Duodenal mucosa (tissue), 2 donors: Measurements from ENCODE around the gene ABR.
"Not testable (repeated sequence)": the region's sequence is repeated elsewhere in the genome, so short reads cannot be mapped to it uniquely, and the experiment has no call there.

Experiments used
- H3K27ac ChIP-seq: one replicate; pipeline ENCODE4 v1.7.0; 2013; ENCODE audit warnings: low read depth, low read length
- H3K27me3 ChIP-seq, 2 donors: one replicate each; pipeline ENCODE4 v1.7.0; 2013; ENCODE audit warnings: low read length in 2 of 2, control low read depth in 1 of 2; ENCODE audit not compliant: insufficient read depth in 2 of 2, control insufficient read depth in 1 of 2
- H3K36me3 ChIP-seq, 2 donors: one replicate each; pipeline ENCODE4 v1.7.0; 2013; ENCODE audit warnings: low read length in 2 of 2, control low read depth in 1 of 2; ENCODE audit not compliant: insufficient read depth in 2 of 2, control insufficient read depth in 1 of 2
- H3K4me1 ChIP-seq, 2 donors: one replicate each; pipeline ENCODE4 v1.7.0; 2013; ENCODE audit warnings: low read length in 2 of 2, control low read depth in 1 of 2; ENCODE audit not compliant: insufficient read depth in 2 of 2, control insufficient read depth in 1 of 2
- H3K4me3 ChIP-seq, 2 donors: one replicate each; pipeline ENCODE4 v1.7.0; 2013; ENCODE audit warnings: low read length in 2 of 2, low read depth in 1 of 2
- H3K9ac ChIP-seq, 2 donors: one replicate each; pipeline ENCODE4 v1.7.0; 2013; ENCODE audit warnings: low read length in 2 of 2, low read depth in 1 of 2
- H3K9me3 ChIP-seq, 2 donors: one replicate each; pipeline ENCODE4 v1.7.0; 2013; ENCODE audit warnings: low read length in 2 of 2, control low read depth in 1 of 2; ENCODE audit not compliant: control insufficient read depth in 1 of 2

ABR gene

DNA sequence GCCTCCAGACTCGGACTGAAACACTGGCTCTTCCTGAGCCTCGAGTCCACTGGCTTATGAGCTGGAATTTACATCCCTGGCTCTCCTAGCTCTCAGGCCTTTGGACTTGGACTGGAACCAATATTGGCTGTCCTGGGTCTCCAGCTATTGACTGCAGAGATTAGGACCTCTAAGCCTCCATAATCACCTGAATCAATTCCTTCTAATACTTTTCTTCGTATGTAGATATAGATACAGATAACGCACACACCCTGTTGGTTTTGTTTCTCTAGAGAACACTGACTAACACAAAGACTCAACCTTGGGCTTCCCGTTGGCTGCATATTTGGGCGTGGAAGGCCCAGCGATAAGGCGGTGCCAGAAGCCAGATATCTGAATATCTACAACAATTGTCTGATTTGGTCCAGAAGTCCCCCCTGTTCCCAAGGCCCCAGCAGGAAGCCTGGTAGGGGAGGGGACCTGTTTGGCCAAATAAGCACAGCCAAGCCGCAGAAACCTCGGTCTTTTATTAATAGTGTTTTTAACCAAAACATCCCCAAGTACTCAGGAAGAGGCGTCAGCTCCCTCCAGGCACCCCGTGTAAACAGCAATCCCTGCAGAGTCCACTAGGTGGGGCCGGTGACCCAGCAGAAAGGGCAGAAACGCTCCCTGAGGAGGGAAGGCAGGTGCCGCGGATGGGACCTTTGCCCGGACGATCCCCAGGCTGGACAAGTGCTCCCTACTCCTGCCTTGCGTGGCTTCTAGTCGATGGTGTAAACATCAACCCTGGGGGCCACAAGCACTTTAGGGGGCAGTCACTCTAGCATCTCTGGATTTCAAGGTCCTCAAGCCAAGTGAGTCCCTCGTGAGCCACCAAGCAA is 57.0 kb downstream of the ABR start:
- Histone ChIP-seq H3K27ac (peak overlapping the region; percentile 35), H3K9ac (peak overlapping the region; percentile 28 to 49), H3K27me3 (no peaks in the 10 kb centered on the region), H3K9me3 (no peaks in the 10 kb centered on the region), H3K36me3 (no peaks in the 10 kb centered on the region), H3K4me1 (peaks cover 29 to 31% of the 10 kb centered on the region in 2 donors), H3K4me3 (peak overlapping the region in 1 of 2 donors; percentile 58)

DNA sequence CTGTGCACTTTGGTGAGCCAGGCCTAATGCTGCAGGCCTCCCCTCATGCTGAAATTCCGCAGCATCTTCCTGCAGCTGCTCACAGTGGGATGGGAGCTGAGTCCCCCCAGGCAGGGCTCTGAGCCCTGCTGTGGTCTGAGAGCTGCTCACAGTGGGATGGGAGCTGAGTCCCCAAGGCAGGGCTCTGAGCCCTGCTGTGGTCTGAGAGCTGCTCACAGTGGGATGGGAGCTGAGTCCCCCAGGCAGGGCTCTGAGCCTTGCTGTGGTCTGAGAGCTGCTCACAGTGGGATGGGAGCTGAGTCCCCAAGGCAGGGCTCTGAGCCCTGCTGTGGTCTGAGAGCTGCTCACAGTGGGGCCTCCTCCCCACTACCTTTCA is 58.4 kb downstream of the ABR start:
- not testable (repeated sequence) for H3K9me3 ChIP-seq, H3K4me3 ChIP-seq, H3K9ac ChIP-seq, H3K27ac ChIP-seq, H3K36me3 ChIP-seq, H3K27me3 ChIP-seq
- H3K4me1 ChIP-seq = peaks cover 29 to 31% of the 10 kb centered on the region in 2 donors

- H3K4me1 ChIP-seq = peaks cover 29 to 36% of the 10 kb centered on the region in 2 donors
- no peaks in the 10 kb centered on the region for H3K9me3 ChIP-seq
- H3K9ac ChIP-seq = no peak overlapping the region
- H3K36me3 ChIP-seq = no peaks in the 10 kb centered on the region
- no peak overlapping the region for H3K27ac ChIP-seq
- H3K4me3 ChIP-seq = no peak overlapping the region
- H3K27me3 ChIP-seq = no peaks in the 10 kb centered on the region
Measured at GRCh38 chr17:1120596-1121441, 59.0 kb downstream of the ABR start.

GRCh38 chr17:1119924-1120323 is 59.9 kb downstream of the ABR start:
- no peaks in the 10 kb centered on the region for H3K36me3 ChIP-seq
- no peak overlapping the region for H3K9ac ChIP-seq
- H3K4me1 ChIP-seq = peaks cover 36 to 44% of the 10 kb centered on the region in 2 donors
- H3K9me3 ChIP-seq = no peaks in the 10 kb centered on the region
- no peak overlapping the region for H3K27ac ChIP-seq
- H3K27me3 ChIP-seq = no peaks in the 10 kb centered on the region
- H3K4me3 ChIP-seq = no peak overlapping the region

DNA sequence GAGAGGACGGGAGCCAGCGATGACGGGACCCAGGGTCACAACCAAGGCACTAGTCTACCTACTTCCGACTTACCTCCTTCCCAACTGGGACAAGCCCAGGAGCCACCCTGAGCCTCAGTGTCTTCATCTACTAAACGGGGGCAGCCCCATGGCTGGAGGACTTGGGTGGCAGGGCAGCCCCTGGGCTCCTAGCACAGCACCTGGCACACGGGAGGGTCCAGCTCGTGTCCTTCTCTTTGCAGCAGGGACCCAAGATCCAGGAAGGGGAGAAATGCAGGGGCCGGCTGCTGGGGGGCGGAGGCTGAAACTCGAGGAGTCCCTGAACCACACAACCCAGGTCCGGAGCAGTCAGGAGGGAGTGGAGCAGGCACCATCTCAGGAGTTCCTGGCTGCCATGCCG is 63.2 kb downstream of the ABR start:
- H3K27ac ChIP-seq = no peak overlapping the region
- no peaks in the 10 kb centered on the region for H3K9me3 ChIP-seq
- H3K27me3 ChIP-seq = no peaks in the 10 kb centered on the region
- no peaks in the 10 kb centered on the region for H3K36me3 ChIP-seq
- H3K9ac ChIP-seq = peak overlapping the region in 1 of 2 donors; percentile 10
- H3K4me1 ChIP-seq = peaks cover 38 to 40% of the 10 kb centered on the region in 2 donors
- H3K4me3 ChIP-seq = no peak overlapping the region

GRCh38 chr17:1112875-1113274 is 66.9 kb downstream of the ABR start:
- H3K4me3 ChIP-seq = no peak overlapping the region
- H3K9ac ChIP-seq = no peak overlapping the region
- H3K36me3 ChIP-seq = no peaks in the 10 kb centered on the region
- H3K27me3 ChIP-seq = no peaks in the 10 kb centered on the region
- no peaks in the 10 kb centered on the region for H3K9me3 ChIP-seq
- H3K27ac ChIP-seq = no peak overlapping the region
- peaks cover 49 to 53% of the 10 kb centered on the region in 2 donors for H3K4me1 ChIP-seq

- Histone ChIP-seq H3K4me1 (peaks cover 60 to 64% of the 10 kb centered on the region in 2 donors), H3K36me3 (peaks cover 0 to 5% of the 10 kb centered on the region in 2 donors), H3K9me3 (no peaks in the 10 kb centered on the region), H3K9ac (peak overlapping the region; percentile 74 to 91), H3K27ac (peak overlapping the region; percentile 95), H3K27me3 (no peaks in the 10 kb centered on the region), H3K4me3 (peak overlapping the region; percentile 9 to 13)
Measured at GRCh38 chr17:1111599-1112443, 68.0 kb downstream of the ABR start.

DNA sequence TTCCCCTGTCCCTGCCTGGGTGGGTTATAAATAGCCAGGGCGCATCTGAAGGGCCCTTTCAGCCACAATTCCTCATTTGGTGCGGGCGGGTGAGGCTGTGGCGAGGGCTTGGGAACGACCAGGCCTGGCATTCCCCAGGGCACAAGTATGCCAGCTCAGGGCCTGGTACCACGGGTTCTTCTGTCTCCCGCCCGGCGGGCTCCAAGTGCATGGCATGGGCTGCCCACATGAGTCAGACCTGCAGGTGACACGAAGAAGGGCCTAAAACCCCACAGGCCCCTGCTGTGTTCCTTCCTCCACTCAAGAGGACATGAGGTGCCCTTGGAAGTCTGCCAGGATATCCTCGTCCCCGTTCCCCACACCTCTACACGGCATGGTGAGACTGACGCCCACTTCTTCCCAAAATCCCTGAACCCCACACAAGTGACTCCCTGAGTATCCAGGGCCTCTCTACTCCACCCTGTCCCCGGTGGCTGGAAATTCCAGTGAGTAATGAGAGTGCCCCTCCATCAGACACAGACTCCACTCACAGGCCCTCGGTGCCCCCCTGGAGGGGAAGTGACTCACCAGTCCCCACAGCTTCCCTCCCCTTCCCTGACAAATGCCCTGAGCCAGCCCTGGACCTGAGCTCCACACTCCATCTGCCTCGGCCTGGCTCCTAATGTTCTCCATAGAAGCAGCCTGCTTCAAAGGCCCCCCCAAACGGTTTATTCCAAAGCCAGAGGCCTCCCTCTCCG is 68.8 kb downstream of the ABR start:
- H3K9me3 ChIP-seq = no peaks in the 10 kb centered on the region
- peak overlapping the region in 1 of 2 donors; percentile 13 for H3K4me3 ChIP-seq
- peak overlapping the region; percentile 95 for H3K27ac ChIP-seq
- H3K27me3 ChIP-seq = no peaks in the 10 kb centered on the region
- peaks cover 63 to 65% of the 10 kb centered on the region in 2 donors for H3K4me1 ChIP-seq
- peaks cover 0 to 5% of the 10 kb centered on the region in 2 donors for H3K36me3 ChIP-seq
- peak overlapping the region; percentile 74 to 91 for H3K9ac ChIP-seq

DNA sequence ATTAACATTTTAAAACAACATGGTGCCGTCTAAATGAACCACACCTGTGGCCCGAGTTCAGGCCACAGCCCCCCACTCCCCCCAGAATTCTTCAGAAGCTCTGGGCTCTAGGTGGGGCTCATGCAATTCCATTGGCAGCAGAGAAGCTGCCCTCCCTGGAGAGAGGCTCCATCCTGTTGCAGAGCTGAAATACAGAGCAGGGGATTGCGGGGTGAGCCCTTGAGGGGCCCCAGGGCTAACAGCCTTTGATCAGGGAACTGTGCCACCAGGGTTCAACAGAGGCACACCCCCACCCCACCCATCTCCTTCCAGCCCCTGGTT is 69.3 kb downstream of the ABR start:
- Histone ChIP-seq H3K9ac (peak overlapping the region; percentile 74 to 91), H3K27ac (peak overlapping the region; percentile 95), H3K4me1 (peaks cover 59 to 69% of the 10 kb centered on the region in 2 donors), H3K4me3 (peak overlapping the region; percentile 13 to 83), H3K9me3 (no peaks in the 10 kb centered on the region), H3K36me3 (peaks cover 0 to 5% of the 10 kb centered on the region in 2 donors), H3K27me3 (no peaks in the 10 kb centered on the region)
